ENCODE data around the gene TRPM3.

Gene TRPM3

GRCh38 chr9:70587201-70587600 is 534.2 kb downstream of the TRPM3 start:
- Histone ChIP-seq H3K4me2 (no peak overlapping the region), H2AFZ (ENCODE audit: low read depth) (no peak overlapping the region)

GRCh38 chr9:70586476-70586875 is 534.9 kb downstream of the TRPM3 start:
- TF ChIP-seq, protein P1, sequence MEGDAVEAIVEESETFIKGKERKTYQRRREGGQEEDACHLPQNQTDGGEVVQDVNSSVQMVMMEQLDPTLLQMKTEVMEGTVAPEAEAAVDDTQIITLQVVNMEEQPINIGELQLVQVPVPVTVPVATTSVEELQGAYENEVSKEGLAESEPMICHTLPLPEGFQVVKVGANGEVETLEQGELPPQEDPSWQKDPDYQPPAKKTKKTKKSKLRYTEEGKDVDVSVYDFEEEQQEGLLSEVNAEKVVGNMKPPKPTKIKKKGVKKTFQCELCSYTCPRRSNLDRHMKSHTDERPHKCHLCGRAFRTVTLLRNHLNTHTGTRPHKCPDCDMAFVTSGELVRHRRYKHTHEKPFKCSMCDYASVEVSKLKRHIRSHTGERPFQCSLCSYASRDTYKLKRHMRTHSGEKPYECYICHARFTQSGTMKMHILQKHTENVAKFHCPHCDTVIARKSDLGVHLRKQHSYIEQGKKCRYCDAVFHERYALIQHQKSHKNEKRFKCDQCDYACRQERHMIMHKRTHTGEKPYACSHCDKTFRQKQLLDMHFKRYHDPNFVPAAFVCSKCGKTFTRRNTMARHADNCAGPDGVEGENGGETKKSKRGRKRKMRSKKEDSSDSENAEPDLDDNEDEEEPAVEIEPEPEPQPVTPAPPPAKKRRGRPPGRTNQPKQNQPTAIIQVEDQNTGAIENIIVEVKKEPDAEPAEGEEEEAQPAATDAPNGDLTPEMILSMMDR (conservative IDR thresholded peaks at IDR 0.05; ENCODE audit: low read depth, low read length), result no peak
- H3K27ac ChIP-seq, result no peak overlapping the region

More at GRCh38 chr9:70587201-70587600, 534.2 kb downstream of the TRPM3 start:
- H3K9ac ChIP-seq, result no peak overlapping the region
- no peaks in the 10 kb centered on the region for H4K20me1 ChIP-seq (ENCODE audit: insufficient read depth)
- no peaks in the 10 kb centered on the region for H3K27me3 ChIP-seq (ENCODE audit: insufficient read depth, low read depth)
- H3K27ac ChIP-seq, result no peak overlapping the region
- TF ChIP-seq, protein P1 (conservative IDR thresholded peaks at IDR 0.05; ENCODE audit: low read depth, low read length), result no peak
- no peak overlapping the region for H3K4me3 ChIP-seq (IDR thresholded peaks at IDR 0.05; ENCODE audit: insufficient read depth, low read depth, low read length)
- H3K79me2 ChIP-seq (ENCODE audit: insufficient read depth, low read depth), result no peaks in the 10 kb centered on the region
- no peaks in the 10 kb centered on the region for H3K36me3 ChIP-seq (ENCODE audit: insufficient read depth)
- H3K4me1 ChIP-seq (ENCODE audit: low read depth, poor library complexity, severe bottlenecking), result no peaks in the 10 kb centered on the region

GRCh38 chr9:70581955-70582350 is 539.5 kb downstream of the TRPM3 start:
- H3K4me2 ChIP-seq, result no peak overlapping the region
- H3K36me3 ChIP-seq (ENCODE audit: insufficient read depth), result no peaks in the 10 kb centered on the region
- H3K27ac ChIP-seq, result no peak overlapping the region
- no peaks in the 10 kb centered on the region for H3K79me2 ChIP-seq (ENCODE audit: insufficient read depth, low read depth)
- no peak overlapping the region for H2AFZ ChIP-seq (ENCODE audit: low read depth)
- no peaks in the 10 kb centered on the region for H3K4me1 ChIP-seq (ENCODE audit: low read depth, poor library complexity, severe bottlenecking)
- H3K4me3 ChIP-seq (IDR thresholded peaks at IDR 0.05; ENCODE audit: insufficient read depth, low read depth, low read length), result no peak overlapping the region
- no peaks in the 10 kb centered on the region for H4K20me1 ChIP-seq (ENCODE audit: insufficient read depth)
- TF ChIP-seq, protein P1 (conservative IDR thresholded peaks at IDR 0.05; ENCODE audit: low read depth, low read length), result no peak
- no peak overlapping the region for H3K9ac ChIP-seq
- H3K27me3 ChIP-seq (ENCODE audit: insufficient read depth, low read depth), result no peaks in the 10 kb centered on the region

More at GRCh38 chr9:70586476-70586875, 534.9 kb downstream of the TRPM3 start:
- Histone ChIP-seq H3K4me3 (IDR thresholded peaks at IDR 0.05; ENCODE audit: insufficient read depth, low read depth, low read length) (no peak overlapping the region), H3K79me2 (ENCODE audit: insufficient read depth, low read depth) (no peaks in the 10 kb centered on the region), H3K4me1 (ENCODE audit: low read depth, poor library complexity, severe bottlenecking) (no peaks in the 10 kb centered on the region), H3K36me3 (ENCODE audit: insufficient read depth) (no peaks in the 10 kb centered on the region), H3K27me3 (ENCODE audit: insufficient read depth, low read depth) (no peaks in the 10 kb centered on the region), H2AFZ (ENCODE audit: low read depth) (no peak overlapping the region), H4K20me1 (ENCODE audit: insufficient read depth) (no peaks in the 10 kb centered on the region), H3K9ac (no peak overlapping the region), H3K4me2 (no peak overlapping the region)

DNA sequence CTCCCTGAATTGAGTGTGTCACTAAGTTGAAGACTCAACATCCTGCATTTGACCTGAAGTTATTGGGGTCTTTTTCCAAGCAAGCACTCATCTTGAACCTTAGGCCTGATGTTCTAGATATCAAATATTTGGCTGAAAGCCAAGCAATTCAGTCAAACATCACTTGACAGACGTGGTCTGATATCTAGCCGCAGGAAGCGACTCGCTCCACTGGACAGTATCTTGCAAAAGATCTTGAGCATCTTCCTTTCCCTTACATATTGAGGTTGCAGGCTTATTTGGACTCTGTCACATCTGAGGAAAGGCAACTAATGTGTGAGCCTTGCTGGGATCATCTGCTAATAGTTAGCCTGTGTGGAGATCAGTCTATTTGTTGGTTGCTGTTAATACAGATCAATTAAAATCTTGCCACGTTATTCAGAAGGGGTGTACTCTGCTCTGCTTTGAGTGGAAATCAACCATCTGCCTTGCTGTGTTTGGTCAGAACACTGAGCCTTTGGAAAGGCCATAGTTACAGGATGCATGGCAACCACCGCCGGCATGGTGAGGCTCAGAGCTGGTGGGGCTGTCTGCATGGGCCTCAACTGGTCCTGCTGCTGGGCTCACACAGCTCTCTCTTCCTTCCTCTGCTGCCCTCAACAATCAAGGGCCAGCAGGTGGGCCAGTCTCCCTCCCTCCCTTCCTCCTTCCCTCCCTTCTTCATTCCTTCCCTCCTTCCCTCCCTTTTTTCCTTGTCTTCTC is 540.0 kb downstream of the TRPM3 start:
- TF ChIP-seq, protein P1 (conservative IDR thresholded peaks at IDR 0.05; ENCODE audit: low read depth, low read length), result no peak
- Histone ChIP-seq H3K79me2 (ENCODE audit: insufficient read depth, low read depth) (no peaks in the 10 kb centered on the region), H3K27me3 (ENCODE audit: insufficient read depth, low read depth) (no peaks in the 10 kb centered on the region), H3K4me3 (IDR thresholded peaks at IDR 0.05; ENCODE audit: insufficient read depth, low read depth, low read length) (no peak overlapping the region), H2AFZ (ENCODE audit: low read depth) (no peak overlapping the region), H3K36me3 (ENCODE audit: insufficient read depth) (no peaks in the 10 kb centered on the region), H3K4me2 (no peak overlapping the region), H3K27ac (no peak overlapping the region), H3K4me1 (ENCODE audit: low read depth, poor library complexity, severe bottlenecking) (no peaks in the 10 kb centered on the region), H4K20me1 (ENCODE audit: insufficient read depth) (no peaks in the 10 kb centered on the region), H3K9ac (no peak overlapping the region)

All from KMS-11 (cell line).